ENCODE measurements around the gene C4B. TPM values are rescaled to one million over a fixed set of nuclear protein-coding genes. Genes with fewer than 3 reads are reported as not detected.

Gene C4B
- total RNA-seq, 4 donors from 2014 or later, result 5.1 to 17.3 (median 8.9) TPM

GRCh38 chr6:32073613-32074012, 59.0 kb downstream of the C4B start:
- TF ChIP-seq, protein P1, sequence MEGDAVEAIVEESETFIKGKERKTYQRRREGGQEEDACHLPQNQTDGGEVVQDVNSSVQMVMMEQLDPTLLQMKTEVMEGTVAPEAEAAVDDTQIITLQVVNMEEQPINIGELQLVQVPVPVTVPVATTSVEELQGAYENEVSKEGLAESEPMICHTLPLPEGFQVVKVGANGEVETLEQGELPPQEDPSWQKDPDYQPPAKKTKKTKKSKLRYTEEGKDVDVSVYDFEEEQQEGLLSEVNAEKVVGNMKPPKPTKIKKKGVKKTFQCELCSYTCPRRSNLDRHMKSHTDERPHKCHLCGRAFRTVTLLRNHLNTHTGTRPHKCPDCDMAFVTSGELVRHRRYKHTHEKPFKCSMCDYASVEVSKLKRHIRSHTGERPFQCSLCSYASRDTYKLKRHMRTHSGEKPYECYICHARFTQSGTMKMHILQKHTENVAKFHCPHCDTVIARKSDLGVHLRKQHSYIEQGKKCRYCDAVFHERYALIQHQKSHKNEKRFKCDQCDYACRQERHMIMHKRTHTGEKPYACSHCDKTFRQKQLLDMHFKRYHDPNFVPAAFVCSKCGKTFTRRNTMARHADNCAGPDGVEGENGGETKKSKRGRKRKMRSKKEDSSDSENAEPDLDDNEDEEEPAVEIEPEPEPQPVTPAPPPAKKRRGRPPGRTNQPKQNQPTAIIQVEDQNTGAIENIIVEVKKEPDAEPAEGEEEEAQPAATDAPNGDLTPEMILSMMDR (IDR thresholded peaks at IDR 0.05; ENCODE audit: low read depth), result no peak

GRCh38 chr6:32074996-32075532, 60.5 kb downstream of the C4B start:
- TF ChIP-seq, protein P1 (IDR thresholded peaks at IDR 0.05; ENCODE audit: low read depth), result no peak

GRCh38 chr6:32075781-32076180, 61.2 kb downstream of the C4B start:
- TF ChIP-seq, protein P1 (IDR thresholded peaks at IDR 0.05; ENCODE audit: low read depth), result no peak

GRCh38 chr6:32076321-32076809, 61.8 kb downstream of the C4B start:
- TF ChIP-seq, protein P1 (IDR thresholded peaks at IDR 0.05; ENCODE audit: low read depth), result no peak

- TF ChIP-seq, protein P1 (IDR thresholded peaks at IDR 0.05; ENCODE audit: low read depth), result no peak
Observed at GRCh38 chr6:32079566-32080290, 65.1 kb downstream of the C4B start.

DNA sequence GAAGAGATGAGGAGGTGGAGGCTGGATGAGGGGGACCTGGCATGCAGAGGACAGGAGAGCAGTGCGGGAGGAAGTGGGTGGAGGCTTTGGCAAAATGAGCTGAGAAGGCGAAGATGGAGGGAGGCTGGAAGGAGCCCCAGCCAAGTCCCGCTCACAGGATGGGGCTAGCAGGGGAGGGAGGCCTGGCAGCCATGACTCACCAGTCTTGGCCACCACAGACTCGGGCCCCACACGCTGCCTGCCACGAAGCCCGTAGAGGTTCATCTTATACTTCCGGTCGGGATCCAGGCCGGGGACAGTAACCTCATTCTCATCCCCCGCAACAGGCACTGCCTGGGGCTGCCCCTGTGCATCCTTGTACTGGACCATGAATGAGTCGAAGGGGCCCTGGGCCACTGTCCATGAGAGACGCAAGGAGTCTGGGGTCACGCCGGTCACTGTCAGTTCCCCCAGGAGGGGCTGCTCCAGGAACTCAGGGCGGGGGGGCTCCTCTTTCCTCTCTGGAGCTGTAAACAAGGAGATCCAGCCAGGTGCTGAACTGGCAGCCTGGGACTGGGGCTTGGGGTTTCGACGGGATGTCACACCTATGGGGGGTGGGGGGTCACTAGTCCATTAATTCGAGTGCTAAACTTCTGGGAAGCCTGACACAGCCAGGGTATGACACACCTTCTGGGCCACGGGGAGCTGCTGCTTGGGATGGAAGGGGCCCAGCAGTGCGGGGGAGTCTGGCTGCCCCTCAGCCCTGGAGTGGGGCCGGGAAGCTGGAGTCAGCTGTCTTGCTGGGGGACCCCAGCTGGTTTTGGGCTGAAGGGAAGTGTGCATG, 66.8 kb downstream of the C4B start:
- TF ChIP-seq, protein P1 (IDR thresholded peaks at IDR 0.05; ENCODE audit: low read depth), result no peak

DNA sequence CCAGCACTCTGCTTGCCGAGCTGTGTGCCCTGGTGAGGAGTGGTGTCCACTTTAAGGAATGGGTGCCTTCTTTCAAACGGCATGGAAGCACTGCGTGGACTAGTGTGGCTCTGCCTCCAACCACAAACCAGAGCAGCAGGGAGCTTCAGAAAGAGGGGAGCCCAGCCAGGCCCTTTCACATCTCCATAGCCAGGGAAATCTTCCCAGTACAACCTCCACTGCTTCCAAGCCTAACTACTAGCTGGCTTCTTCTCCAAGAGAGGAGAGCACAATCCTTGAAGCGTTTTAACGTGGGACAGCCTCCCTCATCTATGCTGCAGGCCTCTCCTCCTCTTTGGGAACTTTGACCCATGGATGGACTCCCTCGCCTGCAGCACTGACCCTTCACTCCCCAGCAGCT, 67.9 kb downstream of the C4B start:
- TF ChIP-seq, protein P1 (IDR thresholded peaks at IDR 0.05; ENCODE audit: low read depth), result no peak

All from subcutaneous adipose tissue (tissue), 4 donors.